Erythroblast (primary cell): Measurements from ENCODE around the gene MRM1.
A peak's percentile ranks its signal among the peaks of the same experiment; 100 is the strongest.
"Not testable (repeated sequence)": the region's sequence is repeated elsewhere in the genome, so short reads cannot be mapped to it uniquely, and the experiment has no call there.

Source experiments
- DNase-seq, 2 experiments: peaks; one replicate each; lab custom pipeline; 2025; lab: John Stamatoyannopoulos, UW
- GATA1 ChIP-seq: IDR thresholded peaks from 2 replicates; pipeline ENCODE4 v1.6.1; 2011; ENCODE audit warnings: low read depth, mild to moderate bottlenecking, control low read depth, low read length, moderate library complexity
- POLR2A ChIP-seq: IDR thresholded peaks from 2 replicates; pipeline ENCODE4 v1.6.1; 2011; ENCODE audit warnings: mild to moderate bottlenecking, low read length

Gene MRM1

DNA sequence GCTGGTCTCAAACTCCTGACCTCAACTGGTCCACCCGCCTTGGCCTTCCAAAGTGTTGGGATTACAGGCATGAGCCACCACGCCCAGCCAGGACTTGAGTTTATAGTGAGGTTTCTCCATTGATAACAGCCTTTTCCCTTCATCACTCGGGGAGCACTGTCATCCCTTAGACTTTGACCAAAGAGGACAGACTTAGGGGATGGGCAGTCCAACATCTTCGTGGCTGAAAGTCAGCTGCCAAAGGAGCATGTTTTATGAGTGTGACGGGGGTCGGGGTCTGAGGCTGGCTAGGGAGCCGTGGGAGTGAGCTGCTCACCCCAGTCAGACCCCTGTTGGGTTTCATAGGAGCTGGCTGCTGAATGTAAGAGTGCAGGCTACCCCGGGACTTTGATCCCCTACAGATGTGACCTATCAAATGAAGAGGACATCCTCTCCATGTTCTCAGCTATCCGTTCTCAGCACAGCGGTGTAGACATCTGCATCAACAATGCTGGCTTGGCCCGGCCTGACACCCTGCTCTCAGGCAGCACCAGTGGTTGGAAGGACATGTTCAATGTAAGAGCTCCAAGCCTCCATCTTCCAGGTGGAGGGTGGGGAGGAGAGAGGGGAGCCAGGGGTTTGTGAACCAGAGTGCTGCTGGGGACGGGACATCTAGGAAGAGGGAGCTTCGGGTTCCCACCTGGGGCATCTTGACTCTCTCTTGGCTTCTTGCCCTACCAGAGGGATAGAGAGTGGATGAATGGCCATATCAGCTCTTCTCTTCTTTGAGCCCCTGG is 6.6 kb upstream of the MRM1 start:
- peak; percentile 29 to 34 for DNase-seq
- TF ChIP-seq GATA1 = no peak

GRCh38 chr17:36597226-36597625 is 4.2 kb upstream of the MRM1 start:
- peak; percentile 70 to 80 for DNase-seq

DNA sequence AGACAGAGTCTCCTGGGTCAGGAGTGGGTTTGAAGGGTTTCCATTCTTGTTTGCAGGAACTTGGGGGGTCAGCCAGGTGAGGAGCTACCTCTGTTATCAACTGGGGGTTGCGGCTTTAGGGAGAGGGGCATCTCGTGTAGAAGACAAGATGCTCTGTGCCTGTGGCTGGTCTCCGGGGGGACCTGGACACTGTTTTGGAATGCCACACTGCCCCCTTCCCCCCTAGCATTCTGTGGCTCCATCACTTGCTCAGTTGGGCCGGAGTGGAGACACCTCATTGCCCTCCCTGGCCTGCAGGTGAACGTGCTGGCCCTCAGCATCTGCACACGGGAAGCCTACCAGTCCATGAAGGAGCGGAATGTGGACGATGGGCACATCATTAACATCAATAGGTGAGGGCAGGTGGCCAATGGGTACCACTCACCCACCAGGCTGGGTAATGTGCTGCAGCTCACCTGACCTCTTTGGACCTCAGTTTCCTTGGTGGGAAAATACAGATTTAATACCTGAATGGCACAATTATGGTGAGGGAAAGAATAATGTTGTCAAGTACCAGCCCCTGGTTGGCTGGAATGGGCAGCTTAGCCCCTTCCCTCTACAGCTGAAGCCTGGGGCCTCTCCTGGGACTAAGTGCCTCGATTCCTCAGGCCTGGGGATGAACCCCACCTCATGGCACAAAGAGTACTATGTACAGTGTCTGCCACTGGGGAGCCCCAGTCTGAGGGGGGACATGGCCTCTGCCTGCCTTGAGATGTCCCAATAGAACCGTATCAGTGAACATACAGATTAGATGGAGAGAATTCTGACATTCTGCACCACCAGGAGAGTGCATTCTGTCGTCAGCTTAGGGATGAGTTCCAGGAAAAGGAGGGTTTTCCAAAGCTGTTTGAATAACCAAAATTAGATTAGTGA is 3.3 kb upstream of the MRM1 start:
- no peak for DNase-seq
- TF ChIP-seq POLR2A (no peak), GATA1 (no peak)

More at GRCh38 chr17:36597226-36597625, 4.2 kb upstream of the MRM1 start:
- no peak for TF ChIP-seq POLR2A
- TF ChIP-seq GATA1 = no peak

DNA sequence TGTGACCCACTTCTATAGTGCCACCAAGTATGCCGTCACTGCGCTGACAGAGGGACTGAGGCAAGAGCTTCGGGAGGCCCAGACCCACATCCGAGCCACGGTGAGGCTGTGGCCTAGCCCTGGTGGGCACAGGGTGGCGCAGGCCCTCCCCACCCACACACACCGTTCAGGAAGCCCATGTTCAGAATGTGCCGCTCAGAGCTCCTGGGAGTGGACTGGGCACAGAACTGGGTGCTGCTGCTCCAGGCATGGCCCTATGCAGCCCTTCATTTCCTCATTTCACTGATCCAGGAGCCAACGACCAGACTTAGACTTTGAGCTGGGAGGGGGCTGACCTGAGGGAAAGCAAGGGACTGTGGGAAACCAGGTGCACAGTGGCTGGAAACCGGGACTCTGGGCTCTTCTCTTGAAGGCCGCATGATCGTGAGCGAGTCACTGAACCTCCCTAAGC is 2.4 kb upstream of the MRM1 start:
- TF ChIP-seq GATA1 (no peak), POLR2A (no peak)
- DNase-seq = no peak

DNA sequence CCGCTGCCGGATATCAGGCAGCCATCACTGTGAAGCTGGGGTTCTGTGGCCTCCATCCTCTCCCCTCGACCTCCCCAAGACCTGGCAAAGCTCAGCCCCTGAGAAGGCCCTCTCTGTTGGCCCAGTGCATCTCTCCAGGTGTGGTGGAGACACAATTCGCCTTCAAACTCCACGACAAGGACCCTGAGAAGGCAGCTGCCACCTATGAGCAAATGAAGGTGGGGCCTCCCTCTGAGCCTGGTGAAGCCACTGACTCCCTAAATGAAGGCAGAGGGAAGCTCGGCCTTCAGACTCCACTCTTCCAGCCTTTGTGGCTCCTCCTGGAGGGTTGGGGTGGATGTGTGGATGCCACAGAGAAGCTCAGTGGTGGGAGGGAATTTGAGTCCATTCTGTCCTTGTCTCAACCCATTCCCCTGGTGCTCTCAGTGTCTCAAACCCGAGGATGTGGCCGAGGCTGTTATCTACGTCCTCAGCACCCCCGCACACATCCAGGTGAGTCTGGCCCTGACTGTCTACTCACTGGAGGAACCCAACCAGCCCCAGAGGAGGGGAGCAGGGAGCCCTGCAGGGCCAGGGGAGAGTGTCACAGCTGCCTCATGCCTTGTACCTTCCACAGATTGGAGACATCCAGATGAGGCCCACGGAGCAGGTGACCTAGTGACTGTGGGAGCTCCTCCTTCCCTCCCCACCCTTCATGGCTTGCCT is 1.7 kb upstream of the MRM1 start:
- peak in 1 of 2 experiments; percentile 37 for DNase-seq
- no peak for TF ChIP-seq GATA1
- TF ChIP-seq POLR2A = no peak

DNA sequence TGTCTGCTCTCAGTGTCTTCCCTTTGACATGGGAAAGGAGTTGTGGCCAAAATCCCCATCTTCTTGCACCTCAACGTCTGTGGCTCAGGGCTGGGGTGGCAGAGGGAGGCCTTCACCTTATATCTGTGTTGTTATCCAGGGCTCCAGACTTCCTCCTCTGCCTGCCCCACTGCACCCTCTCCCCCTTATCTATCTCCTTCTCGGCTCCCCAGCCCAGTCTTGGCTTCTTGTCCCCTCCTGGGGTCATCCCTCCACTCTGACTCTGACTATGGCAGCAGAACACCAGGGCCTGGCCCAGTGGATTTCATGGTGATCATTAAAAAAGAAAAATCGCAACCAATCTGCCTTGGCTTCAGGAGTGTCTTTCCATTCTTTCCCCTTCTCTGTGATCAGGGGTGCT is 918 bp upstream of the MRM1 start:
- peak; percentile 80 to 88 for DNase-seq
- TF ChIP-seq POLR2A (no peak), GATA1 (no peak)

DNA sequence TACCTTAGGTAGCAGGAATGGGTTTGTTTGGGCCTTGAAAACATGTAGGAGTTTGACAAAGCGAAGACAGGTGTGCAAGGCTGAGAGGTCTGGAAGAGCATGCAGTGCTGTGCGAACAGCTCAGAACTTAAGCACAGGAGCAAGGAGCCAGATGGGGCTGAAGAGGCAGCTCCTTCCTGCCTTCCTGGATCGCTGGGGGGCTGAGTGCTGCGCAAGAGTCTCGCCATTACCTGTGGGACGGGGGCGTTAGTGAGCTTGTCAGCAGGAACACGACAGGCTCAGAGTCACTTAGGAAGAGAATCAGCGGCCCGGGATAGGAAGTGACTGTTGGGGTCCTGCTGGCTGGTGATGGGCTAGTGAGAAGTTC is 464 bp upstream of the MRM1 start:
- TF ChIP-seq POLR2A (no peak), GATA1 (no peak)
- DNase-seq = peak; percentile 64 to 76

DNA sequence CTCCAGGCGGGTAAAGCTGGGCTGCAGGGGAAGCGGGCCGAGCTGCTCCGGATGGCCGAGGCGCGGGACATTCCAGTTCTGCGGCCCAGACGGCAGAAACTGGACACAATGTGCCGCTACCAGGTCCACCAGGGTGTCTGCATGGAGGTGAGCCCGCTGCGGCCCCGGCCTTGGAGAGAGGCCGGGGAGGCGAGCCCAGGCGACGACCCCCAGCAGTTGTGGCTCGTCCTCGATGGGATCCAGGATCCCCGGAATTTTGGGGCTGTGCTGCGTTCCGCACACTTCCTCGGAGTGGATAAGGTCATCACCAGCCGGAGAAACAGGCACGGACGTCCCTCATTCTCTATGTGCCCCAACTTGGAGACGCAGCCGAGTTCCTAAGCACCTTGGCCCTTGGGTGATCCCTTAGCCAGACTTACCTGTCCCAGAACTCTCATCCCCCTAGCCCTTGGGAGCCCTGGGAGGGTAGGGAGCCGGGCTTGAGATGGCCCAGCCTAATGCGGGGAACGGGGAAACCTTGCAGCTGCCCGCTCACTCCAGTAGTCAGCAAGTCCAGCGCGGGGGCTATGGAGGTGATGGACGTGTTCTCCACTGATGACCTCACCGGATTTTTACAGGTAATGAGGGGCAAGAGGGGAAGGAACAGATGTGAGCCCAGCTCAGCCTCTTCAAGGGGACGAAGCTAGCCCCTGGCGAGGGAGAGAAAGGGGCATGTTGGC is 806 bp downstream of the MRM1 start:
- peak; percentile 48 to 61 for DNase-seq

GRCh38 chr17:36602924-36603384 is 1.6 kb downstream of the MRM1 start:
- TF ChIP-seq POLR2A (no peak), GATA1 (no peak)
- peak; percentile 84 to 86 for DNase-seq

More for the DNA sequence above, 806 bp downstream of the MRM1 start:
- TF ChIP-seq GATA1 = no peak
- no peak for TF ChIP-seq POLR2A

DNA sequence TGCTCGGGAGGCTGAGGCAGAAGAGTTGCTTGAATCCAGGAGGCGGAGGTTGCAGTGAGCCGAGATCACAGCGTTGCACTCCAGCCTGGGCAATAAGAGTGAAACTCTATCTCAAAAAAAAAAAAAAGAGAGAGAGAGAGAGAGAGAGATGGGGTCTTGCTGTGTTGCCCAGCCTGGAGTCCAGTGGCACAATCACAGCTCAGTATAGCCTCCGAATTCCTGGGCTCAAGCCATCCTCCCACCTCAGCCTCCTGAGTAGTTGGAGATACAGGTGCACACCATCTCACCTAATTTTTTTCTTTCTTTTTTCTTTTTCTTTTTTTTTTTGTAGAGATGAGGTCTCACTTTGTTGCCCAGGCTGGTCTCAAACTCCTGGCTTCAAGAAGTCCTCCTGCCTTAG is 3.6 kb downstream of the MRM1 start:
- DNase-seq = not testable (repeated sequence)

DNA sequence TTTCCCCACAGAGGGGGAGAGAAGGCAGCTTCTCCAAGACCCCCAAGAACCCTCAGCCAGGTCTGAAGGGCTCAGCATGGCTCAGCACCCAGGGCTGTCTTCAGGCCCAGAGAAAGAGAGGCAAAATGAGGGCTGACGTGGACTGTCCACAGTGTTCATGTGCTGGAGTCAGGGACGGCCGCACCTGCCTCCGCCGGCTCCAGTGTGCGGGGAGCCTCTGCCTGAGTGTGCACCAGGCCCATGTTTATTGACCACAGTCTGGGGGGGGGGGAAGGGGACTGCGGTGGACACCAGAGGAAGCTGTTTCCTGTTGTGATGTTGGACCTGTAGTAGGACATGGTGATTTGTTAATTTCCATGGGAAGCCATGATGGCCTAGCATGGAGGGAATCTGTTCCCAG is 6.9 kb downstream of the MRM1 start:
- DNase-seq = no peak
- no peak for TF ChIP-seq GATA1
- TF ChIP-seq POLR2A = no peak

DNA sequence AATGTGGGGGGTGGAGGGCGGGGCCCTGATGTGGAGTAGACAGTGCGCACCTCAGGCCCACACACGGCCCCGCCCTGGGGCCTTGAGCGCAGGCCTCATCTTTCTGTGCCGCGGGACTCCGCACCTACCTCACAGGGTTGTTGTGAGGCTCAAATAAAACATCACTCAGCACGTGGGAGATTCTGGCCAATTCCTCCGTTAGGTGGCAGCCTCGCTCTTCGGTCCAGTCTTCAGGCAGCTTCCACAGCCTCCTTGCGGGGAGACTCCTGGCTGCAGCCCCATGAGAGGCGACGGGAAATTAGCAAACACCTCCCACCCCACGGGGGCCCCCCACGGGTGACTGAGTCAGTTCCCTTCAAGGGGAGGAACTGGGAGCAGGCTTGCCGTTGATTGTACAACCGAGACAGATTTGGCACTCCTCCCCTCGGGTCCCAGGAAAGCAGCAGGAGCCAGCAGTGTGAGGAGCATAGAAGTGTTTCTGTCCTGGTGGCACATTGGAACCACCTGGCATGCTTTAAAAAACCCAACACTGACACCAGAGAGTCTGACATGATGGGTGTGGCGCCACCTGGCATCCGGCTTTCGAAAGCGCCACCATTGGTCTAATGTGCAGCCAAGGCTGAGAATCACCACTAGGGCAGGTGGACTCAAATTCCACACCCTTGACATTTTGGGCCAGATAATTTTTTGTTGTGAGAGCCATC is 7.6 kb downstream of the MRM1 start:
- DNase-seq = peak; percentile 34 to 60
- no peak for TF ChIP-seq GATA1
- TF ChIP-seq POLR2A = no peak
